PC-3 (cell line): ENCODE results near the gene SLC1A3. TPM values are rescaled to one million over a fixed set of nuclear protein-coding genes. Genes with fewer than 3 reads are reported as not detected.

Source experiments
- ATAC-seq: fragments of 200-7000 bp; cut with Tn5 transposase; 2 replicates; pipeline ENCODE4 v1.9.1; 2020; ENCODE audit warnings: mild to moderate bottlenecking, moderate library complexity
- BruUV-seq: library from RNA; stranded (reverse); fragments of 400-500 nt; replicated peaks from 2 replicates; lab custom pipeline; 2021; lab: Mats Ljungman, UMichigan
- CTCF ChIA-PET: fragments of 300-600 bp; sonication (Branson Sonifier 250); formaldehyde crosslinking; loops from one replicate; lab custom pipeline; 2022; ENCODE audit warnings: antibody characterized with exemption; lab: Charles Lee
- POLR2A ChIA-PET: fragments of 300-600 bp; sonication (Branson Sonifier 250); formaldehyde crosslinking; loops from one replicate; lab custom pipeline; 2022; ENCODE audit warnings: antibody characterized with exemption; ENCODE audit not compliant: unreplicated experiment; lab: Charles Lee
- DNase-seq: peaks from one replicate; pipeline ENCODE4 v3.0.0-alpha.2; 2015
- H2AFZ ChIP-seq: fragments of 300-600 bp; sonication (generic); 2 replicates; pipeline ENCODE4 v1.6.0; 2016; ENCODE audit warnings: antibody characterized with exemption, low read length
- H3F3A ChIP-seq: fragments of 300-600 bp; sonication (generic); one replicate; pipeline ENCODE4 v1.6.0; 2017; ENCODE audit warnings: antibody characterized with exemption, low read length, control low read depth, mild to moderate bottlenecking; ENCODE audit not compliant: unreplicated experiment
- H3K27ac ChIP-seq: fragments of 300-600 bp; sonication (generic); 2 replicates; pipeline ENCODE4 v1.5.1; 2016; ENCODE audit warnings: mild to moderate bottlenecking, low read length
- H3K27me3 ChIP-seq: fragments of 300-600 bp; sonication (generic); 2 replicates; pipeline ENCODE4 v1.6.1; 2016; ENCODE audit warnings: low read length, mixed read lengths
- H3K36me3 ChIP-seq: fragments of 300-600 bp; sonication (generic); 2 replicates; pipeline ENCODE4 v1.6.1; 2016; ENCODE audit warnings: low read depth, mixed run types, low read length, mixed read lengths
- H3K4me1 ChIP-seq: fragments of 300-600 bp; sonication (generic); 2 replicates; pipeline ENCODE4 v1.5.1; 2016; ENCODE audit warnings: low read length; ENCODE audit not compliant: insufficient read depth
- H3K4me2 ChIP-seq: fragments of 300-600 bp; sonication (generic); 2 replicates; pipeline ENCODE4 v1.6.0; 2016; ENCODE audit warnings: low read length
- H3K4me3 ChIP-seq: fragments of 300-600 bp; sonication (generic); 2 replicates; pipeline ENCODE4 v1.5.1; 2016; ENCODE audit warnings: mild to moderate bottlenecking, low read length, mixed read lengths
- H3K79me2 ChIP-seq: fragments of 300-600 bp; sonication (generic); 2 replicates; pipeline ENCODE4 v1.6.1; 2017; ENCODE audit warnings: low read length, mixed read lengths
- H3K9ac ChIP-seq: fragments of 300-600 bp; sonication (generic); 2 replicates; pipeline ENCODE4 v1.6.0; 2016; ENCODE audit warnings: mild to moderate bottlenecking, low read length
- H3K9me2 ChIP-seq: fragments of 300-600 bp; sonication (generic); replicated peaks from 2 replicates; pipeline ENCODE4 v1.6.1; 2016; ENCODE audit warnings: mixed run types, low read length, mixed read lengths
- H3K9me3 ChIP-seq: fragments of 300-600 bp; sonication (generic); 2 replicates; pipeline ENCODE4 v1.6.1; 2016; ENCODE audit warnings: low read length, mixed read lengths
- H4K20me1 ChIP-seq: fragments of 300-600 bp; sonication (generic); 2 replicates; pipeline ENCODE4 v1.6.1; 2016; ENCODE audit warnings: low read length, mixed read lengths
- CTCF ChIP-seq: fragments of 300-600 bp; sonication (generic); conservative IDR thresholded peaks from 2 replicates; pipeline ENCODE4 v1.5.1; 2017; ENCODE audit warnings: antibody characterized with exemption, low read depth, mild to moderate bottlenecking, low read length
- EZH2 ChIP-seq: fragments of 300-600 bp; sonication (generic); IDR thresholded peaks from one replicate; pipeline ENCODE4 v1.6.1; 2017; ENCODE audit warnings: antibody characterized with exemption, mild to moderate bottlenecking, low read length; ENCODE audit not compliant: unreplicated experiment
- EZH2phosphoT487 ChIP-seq: fragments of 300-600 bp; sonication (generic); IDR thresholded peaks from 2 replicates; pipeline ENCODE4 v1.6.1; 2018; ENCODE audit warnings: mild to moderate bottlenecking, antibody characterized with exemption, low read length, borderline replicate concordance
- intact Hi-C: fragments of 100-400 bp; cut with micrococcal nuclease; formaldehyde crosslinking; loops from 2 replicates; pipeline ENCODE4 v1.9.0; 2023
- total RNA-seq: library from RNA; depleted of rRNA; stranded (reverse); fragments of >200 nt; gene quantifications from 2 replicates; pipeline ENCODE4 v1.2.3, GENCODE V29; 2014

SLC1A3 gene
- total RNA-seq, 1 experiment from 2014 or later: 24.7 TPM

GRCh38 chr5:36656556-36656955 is 50.1 kb downstream of the SLC1A3 start:
- H3K36me3 ChIP-seq: no peaks in the 10 kb centered on the region
- H3K9me3 ChIP-seq: no peaks in the 10 kb centered on the region
- no peaks in the 10 kb centered on the region for H4K20me1 ChIP-seq
- TF ChIP-seq EZH2 (no peak), CTCF (no peak), EZH2phosphoT487 (no peak)
- peak overlapping the region; percentile 67 for H3K4me2 ChIP-seq
- BruUV-seq: no TSS peak
- CTCF ChIA-PET: interaction anchor here (0.7 to 1.6 kb wide), 2 partner anchors 34 to 83 kb away, joined by 3 to 6 read pairs; no protein-coding TSS in a partner anchor
- peak; percentile 74 for DNase-seq
- no peaks in the 10 kb centered on the region for H3K27me3 ChIP-seq
- H3K27ac ChIP-seq: peak overlapping the region; percentile 65
- no peak overlapping the region for H3K9ac ChIP-seq
- POLR2A ChIA-PET: no interaction called here
- H3K79me2 ChIP-seq: no peaks in the 10 kb centered on the region
- peaks cover 44% of the 10 kb centered on the region for H3K4me1 ChIP-seq
- ATAC-seq: no peak
- peaks cover 14% of the 10 kb centered on the region for H3F3A ChIP-seq
- intact Hi-C loops: loop anchor here (2.0 kb wide), 1 partner anchor 50 kb away; the partner anchor contains the start of gene SLC1A3
- no peak overlapping the region for H2AFZ ChIP-seq
- H3K4me3 ChIP-seq: no peak overlapping the region; the same call in 1 of the 2 replicates
- H3K9me2 ChIP-seq: no peaks in the 10 kb centered on the region

- POLR2A ChIA-PET: no interaction called here
- ATAC-seq: peak; percentile 96
- CTCF ChIA-PET: interaction anchor here (0.6 to 1.3 kb wide), 2 partner anchors 33 to 446 kb away, joined by 3 read pairs; no protein-coding TSS in a partner anchor
- Histone ChIP-seq H3K9ac (peak overlapping the region; percentile 64), H3K4me2 (peak overlapping the region; percentile 69), H3K36me3 (no peaks in the 10 kb centered on the region), H3K27ac (peak overlapping the region; percentile 96), H3K4me1 (peaks cover 44% of the 10 kb centered on the region), H3K9me2 (no peaks in the 10 kb centered on the region), H3K27me3 (no peaks in the 10 kb centered on the region), H3K79me2 (no peaks in the 10 kb centered on the region), H3K9me3 (no peaks in the 10 kb centered on the region), H3K4me3 (peak overlapping the region; percentile 48; the same call in 1 of the 2 replicates), H2AFZ (peak overlapping the region; percentile 66), H3F3A (peaks cover 14% of the 10 kb centered on the region), H4K20me1 (no peaks in the 10 kb centered on the region)
- peak; percentile 99 for DNase-seq
- BruUV-seq: no TSS peak
- TF ChIP-seq CTCF: no peak
- intact Hi-C loops: loop anchor here (1.0 to 2.0 kb wide), 2 partner anchors 33 to 51 kb away; partner anchors contain the start of gene SLC1A3
Measured at GRCh38 chr5:36657563-36657995, 51.2 kb downstream of the SLC1A3 start.

- Histone ChIP-seq H3K4me2 (peak overlapping the region; percentile 69), H2AFZ (peak overlapping the region; percentile 66), H3K4me3 (peak overlapping the region; percentile 48), H3K9ac (peak overlapping the region; percentile 64), H3F3A (peaks cover 14% of the 10 kb centered on the region), H3K4me1 (peaks cover 44% of the 10 kb centered on the region), H3K9me3 (no peaks in the 10 kb centered on the region), H3K27ac (peak overlapping the region; percentile 96), H4K20me1 (no peaks in the 10 kb centered on the region), H3K9me2 (no peaks in the 10 kb centered on the region), H3K79me2 (no peaks in the 10 kb centered on the region), H3K36me3 (no peaks in the 10 kb centered on the region), H3K27me3 (no peaks in the 10 kb centered on the region)
- DNase-seq: no peak
- intact Hi-C loops: no loop called here
- BruUV-seq: no TSS peak
- TF ChIP-seq EZH2phosphoT487 (no peak), EZH2 (no peak), CTCF (no peak)
- peak; percentile 16 for ATAC-seq
- ChIA-PET POLR2A (no interaction called here), CTCF (interaction anchor here (0.6 to 1.3 kb wide), 2 partner anchors 32 to 447 kb away, joined by 3 read pairs; no protein-coding TSS in a partner anchor)
Measured at GRCh38 chr5:36658038-36658756, 51.8 kb downstream of the SLC1A3 start.
